MCF 10A (cell line): ENCODE data around the gene BANP. TPM values are rescaled to one million over a fixed set of nuclear protein-coding genes. Genes with fewer than 3 reads are reported as not detected.
A peak's percentile ranks its signal among the peaks of the same experiment; 100 is the strongest.

Experiments used
- BruUV-seq: library from RNA; stranded (reverse); fragments of 400-500 nt; replicated peaks from 2 replicates; lab custom pipeline; 2021; lab: Mats Ljungman, UMichigan
- CTCF ChIA-PET: fragments of 300-600 bp; sonication (Branson Sonifier 250); formaldehyde crosslinking; extraction: SDS; loops from one replicate; lab custom pipeline; 2021; ENCODE audit warnings: antibody characterized with exemption, inconsistent platforms; lab: Yijun Ruan, JAX
- POLR2A ChIA-PET: fragments of 300-600, 350-650 bp; sonication (Branson Sonifier 250); formaldehyde crosslinking; extraction: SDS; loops from one replicate; lab custom pipeline; 2020; ENCODE audit warnings: antibody characterized with exemption, inconsistent platforms; lab: Yijun Ruan, JAX
- DNase-seq: peaks from one replicate; pipeline ENCODE4 v3.0.0-alpha.2; 2018; ENCODE audit not compliant: unreplicated experiment
- H3K27ac Mint-ChIP-seq: one replicate; pipeline ENCODE4 v1.8.0; 2022; ENCODE audit warnings: mild to moderate bottlenecking, low read depth, mixed read lengths; ENCODE audit not compliant: unreplicated experiment
- H3K27me3 Mint-ChIP-seq: one replicate; pipeline ENCODE4 v1.8.0; 2022; ENCODE audit warnings: mixed read lengths; ENCODE audit not compliant: insufficient read depth, unreplicated experiment
- H3K36me3 Mint-ChIP-seq: one replicate; pipeline ENCODE4 v1.8.0; 2022; ENCODE audit warnings: mild to moderate bottlenecking, moderate library complexity, mixed read lengths; ENCODE audit not compliant: insufficient read depth, unreplicated experiment
- H3K4me1 Mint-ChIP-seq: one replicate; pipeline ENCODE4 v1.8.0; 2022; ENCODE audit warnings: mixed read lengths; ENCODE audit not compliant: insufficient read depth, unreplicated experiment
- H3K4me3 Mint-ChIP-seq: one replicate; pipeline ENCODE4 v1.8.0; 2022; ENCODE audit warnings: mild to moderate bottlenecking, moderate library complexity, mixed read lengths; ENCODE audit not compliant: unreplicated experiment
- H3K9me3 Mint-ChIP-seq: one replicate; pipeline ENCODE4 v1.8.0; 2022; ENCODE audit warnings: mixed read lengths; ENCODE audit not compliant: unreplicated experiment
- intact Hi-C: fragments of 100-400 bp; cut with micrococcal nuclease; formaldehyde crosslinking; loops from 2 replicates; pipeline ENCODE4 v1.14.1; 2022
- total RNA-seq: library from RNA; stranded (reverse); gene quantifications from 2 replicates; pipeline ENCODE4 v1.2.3, GENCODE V29; 2022
- TF ChIP-seq, protein P1 (sequence below): fragments of 200-600 bp; IDR thresholded peaks from one replicate; pipeline ENCODE4 v1.8.0; 2022; ENCODE audit warnings: antibody characterized with exemption, mild to moderate bottlenecking; ENCODE audit not compliant: unreplicated experiment

The BANP gene
- total RNA-seq, 1 experiment from 2014 or later = 38.2 TPM

GRCh38 chr16:87971933-87972332, 20.7 kb downstream of the BANP start:
- peaks cover 18% of the 10 kb centered on the region for H3K9me3 Mint-ChIP-seq
- DNase-seq = no peak
- TF ChIP-seq, protein P1, sequence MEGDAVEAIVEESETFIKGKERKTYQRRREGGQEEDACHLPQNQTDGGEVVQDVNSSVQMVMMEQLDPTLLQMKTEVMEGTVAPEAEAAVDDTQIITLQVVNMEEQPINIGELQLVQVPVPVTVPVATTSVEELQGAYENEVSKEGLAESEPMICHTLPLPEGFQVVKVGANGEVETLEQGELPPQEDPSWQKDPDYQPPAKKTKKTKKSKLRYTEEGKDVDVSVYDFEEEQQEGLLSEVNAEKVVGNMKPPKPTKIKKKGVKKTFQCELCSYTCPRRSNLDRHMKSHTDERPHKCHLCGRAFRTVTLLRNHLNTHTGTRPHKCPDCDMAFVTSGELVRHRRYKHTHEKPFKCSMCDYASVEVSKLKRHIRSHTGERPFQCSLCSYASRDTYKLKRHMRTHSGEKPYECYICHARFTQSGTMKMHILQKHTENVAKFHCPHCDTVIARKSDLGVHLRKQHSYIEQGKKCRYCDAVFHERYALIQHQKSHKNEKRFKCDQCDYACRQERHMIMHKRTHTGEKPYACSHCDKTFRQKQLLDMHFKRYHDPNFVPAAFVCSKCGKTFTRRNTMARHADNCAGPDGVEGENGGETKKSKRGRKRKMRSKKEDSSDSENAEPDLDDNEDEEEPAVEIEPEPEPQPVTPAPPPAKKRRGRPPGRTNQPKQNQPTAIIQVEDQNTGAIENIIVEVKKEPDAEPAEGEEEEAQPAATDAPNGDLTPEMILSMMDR = no peak
- H3K27me3 Mint-ChIP-seq = no peaks in the 10 kb centered on the region
- intact Hi-C loops = no loop called here
- H3K4me3 Mint-ChIP-seq = no peak overlapping the region
- H3K36me3 Mint-ChIP-seq = peaks cover 23% of the 10 kb centered on the region
- BruUV-seq = no TSS peak
- ChIA-PET CTCF (interaction anchor here (0.6 kb wide), 1 partner anchor 1537 kb away, joined by 3 read pairs; no protein-coding TSS in a partner anchor), POLR2A (no interaction called here)
- H3K4me1 Mint-ChIP-seq = no peaks in the 10 kb centered on the region
- no peak overlapping the region for H3K27ac Mint-ChIP-seq

GRCh38 chr16:87973717-87974116, 22.5 kb downstream of the BANP start:
- H3K27me3 Mint-ChIP-seq = no peaks in the 10 kb centered on the region
- POLR2A ChIA-PET = no interaction called here
- TF ChIP-seq, protein P1 = no peak

DNA sequence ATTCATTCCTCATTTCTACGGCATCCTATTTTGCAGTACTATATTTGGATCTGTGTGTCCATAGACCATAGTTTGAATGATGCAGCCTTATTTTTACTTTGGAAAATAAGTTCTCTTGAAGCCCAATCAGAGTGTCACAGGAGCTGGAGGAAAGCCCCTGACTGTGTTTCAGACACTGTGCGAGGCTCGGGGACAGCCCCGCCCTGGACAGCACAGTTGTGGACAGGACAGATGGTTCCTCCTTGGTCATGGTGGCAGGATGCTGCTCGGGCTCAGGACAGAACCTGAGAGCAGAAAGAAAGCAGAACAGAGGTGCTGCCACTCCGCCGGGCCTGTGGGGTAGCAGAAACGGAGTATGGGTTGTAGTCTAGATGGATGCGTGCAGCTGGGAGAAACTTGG, 22.9 kb downstream of the BANP start:
- Mint-ChIP-seq H3K4me3 (no peak overlapping the region), H3K4me1 (no peaks in the 10 kb centered on the region), H3K27me3 (no peaks in the 10 kb centered on the region), H3K9me3 (peaks cover 18% of the 10 kb centered on the region), H3K27ac (no peak overlapping the region), H3K36me3 (peaks cover 29% of the 10 kb centered on the region)
- TF ChIP-seq, protein P1 = no peak
- DNase-seq = no peak
- intact Hi-C loops = no loop called here
- POLR2A ChIA-PET = no interaction called here
- no TSS peak for BruUV-seq
- CTCF ChIA-PET = no interaction called here

More at GRCh38 chr16:87973717-87974116, 22.5 kb downstream of the BANP start:
- CTCF ChIA-PET = interaction anchor here (0.6 kb wide), 1 partner anchor 584 kb away, joined by 3 read pairs; no protein-coding TSS in a partner anchor
- intact Hi-C loops = no loop called here
- BruUV-seq = no TSS peak
- Mint-ChIP-seq H3K27ac (no peak overlapping the region), H3K4me3 (no peak overlapping the region), H3K4me1 (no peaks in the 10 kb centered on the region), H3K9me3 (peaks cover 18% of the 10 kb centered on the region), H3K36me3 (peaks cover 24% of the 10 kb centered on the region)
- no peak for DNase-seq

GRCh38 chr16:87976665-87977064, 25.4 kb downstream of the BANP start:
- ChIA-PET POLR2A (no interaction called here), CTCF (no interaction called here)
- TF ChIP-seq, protein P1 = no peak
- BruUV-seq = no TSS peak
- H3K27ac Mint-ChIP-seq = peak overlapping the region; percentile 54
- peaks cover 40% of the 10 kb centered on the region for H3K36me3 Mint-ChIP-seq
- no peak for DNase-seq
- H3K27me3 Mint-ChIP-seq = no peaks in the 10 kb centered on the region
- intact Hi-C loops = no loop called here
- H3K9me3 Mint-ChIP-seq = peaks cover 7% of the 10 kb centered on the region
- no peak overlapping the region for H3K4me3 Mint-ChIP-seq
- no peaks in the 10 kb centered on the region for H3K4me1 Mint-ChIP-seq
